ENCODE data around the gene PARD6G.

GRCh38 chr18:80218341-80219227 is 28.7 kb downstream of the PARD6G start:
- no peak for TF ChIP-seq RCOR1 (IDR thresholded peaks at IDR 0.05; ENCODE audit: low read length)
- no peak for TF ChIP-seq SIN3A (IDR thresholded peaks at IDR 0.05; ENCODE audit: borderline replicate concordance, low read depth, low read length)
- TF ChIP-seq CTCF (IDR thresholded peaks at IDR 0.05), result no peak
- TF ChIP-seq JUND (IDR thresholded peaks at IDR 0.05), result no peak
- no peak for TF ChIP-seq RAD21 (IDR thresholded peaks at IDR 0.05; ENCODE audit: low read length)
- TF ChIP-seq EZH2phosphoT487 (IDR thresholded peaks at IDR 0.05; ENCODE audit: borderline replicate concordance, low read depth), result no peak
- no peak for TF ChIP-seq EP300 (IDR thresholded peaks at IDR 0.05; ENCODE audit: borderline replicate concordance in 1 of 2, low read depth in 1 of 2, low read length in 1 of 2)
- no peak for TF ChIP-seq POLR2AphosphoS5 (IDR thresholded peaks at IDR 0.05; ENCODE audit: low read depth, low read length)

Measured in SK-N-SH (cell line).